ENCODE data around the gene RPL10. TPM values are rescaled to one million over a fixed set of nuclear protein-coding genes. Genes with fewer than 3 reads are reported as not detected.

Gene RPL10
- total RNA-seq, 4 donors from 2014 or later: 2,150 to 7,554 (median 4,519) TPM

DNA sequence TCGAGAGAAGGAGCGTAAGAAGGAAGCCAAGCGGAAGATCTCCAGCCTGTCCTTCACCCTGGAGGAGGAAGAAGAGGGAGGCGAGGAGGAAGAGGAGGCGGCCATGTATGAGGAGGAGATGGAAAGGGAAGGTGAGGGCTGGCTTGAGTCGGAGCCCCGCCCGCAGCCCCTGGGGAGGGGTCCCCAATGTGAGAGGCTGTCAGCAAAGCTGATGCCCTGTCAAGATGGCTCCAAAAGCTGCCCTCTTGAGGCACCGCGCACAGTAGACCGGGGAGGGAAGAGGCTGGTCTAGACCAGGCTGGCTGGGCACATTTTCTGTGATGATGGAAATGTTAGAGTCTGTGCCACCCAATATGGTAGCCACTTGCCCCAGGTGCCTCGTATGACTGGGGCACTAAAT lies 48.3 kb downstream of the RPL10 start:
- no peak for DNase-seq (ENCODE audit: extremely low spot score)
- H3K4me1 ChIP-seq: peaks cover 12 to 28% (median 26%) of the 10 kb centered on the region in 4 donors
- TF ChIP-seq POLR2A (IDR thresholded peaks at IDR 0.05; ENCODE audit: low read depth) (no peak), EP300 (IDR thresholded peaks at IDR 0.05) (no peak), POLR2AphosphoS5 (IDR thresholded peaks at IDR 0.05) (no peak)
- TF ChIP-seq, protein P1, sequence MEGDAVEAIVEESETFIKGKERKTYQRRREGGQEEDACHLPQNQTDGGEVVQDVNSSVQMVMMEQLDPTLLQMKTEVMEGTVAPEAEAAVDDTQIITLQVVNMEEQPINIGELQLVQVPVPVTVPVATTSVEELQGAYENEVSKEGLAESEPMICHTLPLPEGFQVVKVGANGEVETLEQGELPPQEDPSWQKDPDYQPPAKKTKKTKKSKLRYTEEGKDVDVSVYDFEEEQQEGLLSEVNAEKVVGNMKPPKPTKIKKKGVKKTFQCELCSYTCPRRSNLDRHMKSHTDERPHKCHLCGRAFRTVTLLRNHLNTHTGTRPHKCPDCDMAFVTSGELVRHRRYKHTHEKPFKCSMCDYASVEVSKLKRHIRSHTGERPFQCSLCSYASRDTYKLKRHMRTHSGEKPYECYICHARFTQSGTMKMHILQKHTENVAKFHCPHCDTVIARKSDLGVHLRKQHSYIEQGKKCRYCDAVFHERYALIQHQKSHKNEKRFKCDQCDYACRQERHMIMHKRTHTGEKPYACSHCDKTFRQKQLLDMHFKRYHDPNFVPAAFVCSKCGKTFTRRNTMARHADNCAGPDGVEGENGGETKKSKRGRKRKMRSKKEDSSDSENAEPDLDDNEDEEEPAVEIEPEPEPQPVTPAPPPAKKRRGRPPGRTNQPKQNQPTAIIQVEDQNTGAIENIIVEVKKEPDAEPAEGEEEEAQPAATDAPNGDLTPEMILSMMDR (IDR thresholded peaks at IDR 0.05): no peak
- peaks cover 23 to 65% (median 63%) of the 10 kb centered on the region in 4 donors for H3K36me3 ChIP-seq
- WGBS: 86% methylated on average over 12 of the region's 12 CpGs
- H3K9me3 ChIP-seq: no peaks in the 10 kb centered on the region
- no peaks in the 10 kb centered on the region for H3K27me3 ChIP-seq
- intact Hi-C loops (cut with DNase I): no loop called here
- H3K27ac ChIP-seq (replicated peaks in 1 of 4): no peak overlapping the region
- H3K4me3 ChIP-seq: no peak overlapping the region

DNA sequence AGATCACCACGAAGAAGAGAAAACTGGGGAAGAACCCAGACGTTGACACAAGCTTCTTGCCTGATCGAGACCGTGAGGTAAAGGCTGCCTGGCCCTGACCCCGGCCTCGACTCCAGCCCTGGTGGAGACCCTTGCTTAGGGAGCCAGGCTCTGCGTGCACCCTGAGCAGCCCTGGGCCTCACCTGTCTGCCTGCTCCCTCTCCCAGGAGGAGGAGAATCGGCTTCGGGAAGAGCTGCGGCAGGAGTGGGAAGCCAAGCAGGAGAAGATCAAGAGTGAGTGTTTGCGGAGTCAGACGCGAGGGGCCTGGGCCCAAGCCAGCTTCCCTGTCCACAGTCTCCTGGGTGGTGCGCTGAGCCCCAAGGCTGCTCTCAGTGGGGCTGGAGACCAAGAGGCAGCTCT lies 50.3 kb downstream of the RPL10 start:
- H3K27ac ChIP-seq (replicated peaks in 1 of 4): no peak overlapping the region
- H3K4me3 ChIP-seq: no peak overlapping the region
- intact Hi-C loops (cut with DNase I): no loop called here
- 79% methylated on average over 11 of the region's 14 CpGs for WGBS
- H3K9me3 ChIP-seq: no peaks in the 10 kb centered on the region
- H3K36me3 ChIP-seq: peaks cover 19 to 52% (median 49%) of the 10 kb centered on the region in 4 donors
- peaks cover 9 to 23% (median 21%) of the 10 kb centered on the region in 4 donors for H3K4me1 ChIP-seq
- DNase-seq (ENCODE audit: extremely low spot score): no peak
- TF ChIP-seq POLR2AphosphoS5 (IDR thresholded peaks at IDR 0.05) (no peak), POLR2A (IDR thresholded peaks at IDR 0.05; ENCODE audit: low read depth) (no peak), EP300 (IDR thresholded peaks at IDR 0.05) (no peak)
- TF ChIP-seq, protein P1 (IDR thresholded peaks at IDR 0.05): no peak
- no peaks in the 10 kb centered on the region for H3K27me3 ChIP-seq

DNA sequence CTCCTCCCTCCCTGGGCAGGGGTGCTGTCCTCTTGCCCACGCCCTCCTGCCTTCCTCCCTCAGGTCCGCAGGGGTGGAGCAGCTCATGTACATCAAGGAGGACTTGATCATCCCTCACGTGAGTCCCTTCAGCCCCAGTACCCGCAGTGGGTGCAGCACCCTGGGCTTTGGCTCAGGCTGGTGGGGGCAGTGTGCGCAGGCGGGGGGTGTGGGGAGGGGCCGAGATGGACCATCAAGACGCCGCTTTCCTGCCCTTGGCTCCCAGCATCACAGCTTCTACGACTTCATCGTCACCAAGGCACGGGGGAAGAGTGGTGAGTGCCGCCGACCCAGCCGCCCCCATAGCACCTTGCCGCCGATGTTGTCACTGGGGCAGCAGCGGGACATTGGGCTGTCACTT lies 51.4 kb downstream of the RPL10 start:
- WGBS: 86% methylated on average over 12 of the region's 18 CpGs
- Histone ChIP-seq H3K36me3 (peaks cover 19 to 52% (median 49%) of the 10 kb centered on the region in 4 donors), H3K4me3 (no peak overlapping the region), H3K9me3 (no peaks in the 10 kb centered on the region), H3K27me3 (no peaks in the 10 kb centered on the region), H3K27ac (replicated peaks in 1 of 4) (no peak overlapping the region), H3K4me1 (peaks cover 7 to 19% (median 16%) of the 10 kb centered on the region in 4 donors)
- no peak for DNase-seq (ENCODE audit: extremely low spot score)
- intact Hi-C loops (cut with DNase I): no loop called here
- TF ChIP-seq, protein P1 (IDR thresholded peaks at IDR 0.05): no peak
- TF ChIP-seq POLR2A (IDR thresholded peaks at IDR 0.05; ENCODE audit: low read depth): no peak
- no peak for TF ChIP-seq EP300 (IDR thresholded peaks at IDR 0.05)
- no peak for TF ChIP-seq POLR2AphosphoS5 (IDR thresholded peaks at IDR 0.05)

DNA sequence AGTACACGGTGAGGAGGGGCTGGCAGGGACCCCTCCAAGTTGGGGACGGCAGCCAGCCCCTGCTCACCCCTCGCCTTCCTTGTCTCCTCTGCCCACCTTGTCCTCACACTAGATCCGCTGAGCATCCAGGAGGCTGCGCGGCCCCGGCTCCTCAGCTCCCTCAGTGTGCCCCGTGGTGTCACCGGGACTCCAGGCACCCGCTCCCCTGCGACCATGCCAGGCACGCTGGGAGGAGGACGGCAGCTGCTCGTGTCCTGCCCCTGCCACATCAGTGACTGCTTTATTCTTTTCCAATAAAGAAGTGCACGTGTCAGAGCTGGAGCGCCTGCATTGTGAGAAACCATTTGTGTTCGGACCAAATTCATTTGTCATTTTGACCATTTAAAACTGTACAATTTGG lies 52.1 kb downstream of the RPL10 start:
- intact Hi-C loops (cut with DNase I): no loop called here
- Histone ChIP-seq H3K4me3 (no peak overlapping the region), H3K27ac (replicated peaks in 1 of 4) (no peak overlapping the region), H3K36me3 (peaks cover 19 to 52% (median 49%) of the 10 kb centered on the region in 4 donors), H3K4me1 (peaks cover under 1 to 12% (median 9%) of the 10 kb centered on the region in 4 donors), H3K27me3 (no peaks in the 10 kb centered on the region), H3K9me3 (no peaks in the 10 kb centered on the region)
- no peak for DNase-seq (ENCODE audit: extremely low spot score)
- TF ChIP-seq EP300 (IDR thresholded peaks at IDR 0.05) (no peak), POLR2AphosphoS5 (IDR thresholded peaks at IDR 0.05) (no peak), POLR2A (IDR thresholded peaks at IDR 0.05; ENCODE audit: low read depth) (no peak)
- TF ChIP-seq, protein P1 (IDR thresholded peaks at IDR 0.05): no peak
- 91% methylated on average over 17 of the region's 17 CpGs for WGBS

Small RNA genes within 50 kb of the gene (small RNA-seq; reads per million reads assigned to genes)
- gene MIR6858: 0 to 2.0 (median 0.17) reads per million in 3 donors
- gene SNORA70: 0 reads per million in 3 donors

Other genes with a start within 250 kb of the RPL10 start
- gene OPN1MW, start 215.8 kb upstream of the RPL10 start, total RNA-seq: not detected
- gene OPN1MW2, start 178.6 kb upstream of the RPL10 start, total RNA-seq: not detected
- gene OPN1MW3, start 140.8 kb upstream of the RPL10 start, total RNA-seq: not detected
- not detected for gene TEX28, start 103.3 kb upstream of the RPL10 start, total RNA-seq
- gene TKTL1, start 102.6 kb upstream of the RPL10 start, total RNA-seq: not detected
- over 10,000 TPM in 3 of 4 donors, 1,000 to 10,000 TPM in 1; 8,941 to 16,544 (median 12,362) TPM for gene FLNA, start 23.7 kb upstream of the RPL10 start, total RNA-seq
- 10 to 100 TPM; 37.0 to 64.7 (median 57.7) TPM for gene EMD, start 19.1 kb upstream of the RPL10 start, total RNA-seq
- gene DNASE1L1, start 10.9 kb downstream of the RPL10 start, total RNA-seq: 10 to 100 TPM; 19.9 to 24.3 (median 22.6) TPM
- 10 to 100 TPM; 18.6 to 43.6 (median 32.5) TPM for gene TAFAZZIN, start 13.2 kb downstream of the RPL10 start, total RNA-seq
- 10 to 100 TPM; 27.4 to 67.2 (median 34.7) TPM for gene ATP6AP1, start 30.3 kb downstream of the RPL10 start, total RNA-seq
- gene GDI1, start 38.8 kb downstream of the RPL10 start, total RNA-seq: 100 to 1,000 TPM; 105 to 148 (median 128) TPM
- gene FAM50A, start 45.8 kb downstream of the RPL10 start, total RNA-seq: 10 to 100 TPM; 47.7 to 63.5 (median 56.7) TPM
- gene PLXNA3, start 59.9 kb downstream of the RPL10 start, total RNA-seq: 10 to 100 TPM in 1 of 4 donors, 1 to 10 TPM in 3; 2.2 to 17.9 (median 4.3) TPM
- gene LAGE3, start 80.9 kb downstream of the RPL10 start, total RNA-seq: 10 to 100 TPM; 14.1 to 21.7 (median 16.9) TPM
- 10 to 100 TPM; 41.7 to 75.8 (median 57.9) TPM for gene UBL4A, start 88.2 kb downstream of the RPL10 start, total RNA-seq
- gene SLC10A3, start 92.3 kb downstream of the RPL10 start, total RNA-seq: 10 to 100 TPM; 24.5 to 44.9 (median 38.1) TPM
- gene FAM3A, start 117.9 kb downstream of the RPL10 start, total RNA-seq: 10 to 100 TPM; 34.9 to 49.4 (median 40.4) TPM
- gene G6PD, start 148.5 kb downstream of the RPL10 start, total RNA-seq: 10 to 100 TPM; 22.0 to 43.8 (median 27.3) TPM
- 10 to 100 TPM; 12.0 to 18.3 (median 17.3) TPM for gene IKBKG, start 149.2 kb downstream of the RPL10 start, total RNA-seq
- not detected for gene CTAG1A, start 186.8 kb downstream of the RPL10 start, total RNA-seq
- not detected for gene CTAG1B, start 220.9 kb downstream of the RPL10 start, total RNA-seq